ENCODE measurements around the gene MRPL41. TPM values are rescaled to one million over a fixed set of nuclear protein-coding genes. Genes with fewer than 3 reads are reported as not detected.
A peak's percentile ranks its signal among the peaks of the same experiment; 100 is the strongest.

MRPL41 gene
- polyA plus RNA-seq, 2 of the 4 experiments (the other 2 are of a cell fraction) = 19.7 to 54.4 TPM

- TF ChIP-seq REST (IDR thresholded peaks at IDR 0.05) = no peak
- no peak for TF ChIP-seq ATOH8 (CRISPR knock-in tag; IDR thresholded peaks at IDR 0.05; ENCODE audit: low read depth)
- TF ChIP-seq MAX (IDR thresholded peaks at IDR 0.05) = no peak
- TF ChIP-seq ZFP36 (IDR thresholded peaks at IDR 0.05; ENCODE audit: borderline replicate concordance, partially characterized antibody) = no peak
- no peak for TF ChIP-seq ZSCAN20 (CRISPR knock-in tag; IDR thresholded peaks at IDR 0.05)
- TF ChIP-seq ZC3H11A (IDR thresholded peaks at IDR 0.05) = no peak
- no peak for TF ChIP-seq MAZ (IDR thresholded peaks at IDR 0.05; ENCODE audit: borderline replicate concordance, low read depth, low read length)
- no peak for TF ChIP-seq CHD4 (IDR thresholded peaks at IDR 0.05; ENCODE audit: borderline replicate concordance)
- TF ChIP-seq BHLHE40 (IDR thresholded peaks at IDR 0.05; ENCODE audit: low read depth, low read length) = no peak
- no peak for TF ChIP-seq HEYL (CRISPR knock-in tag; IDR thresholded peaks at IDR 0.05)
- TF ChIP-seq ESRRA (IDR thresholded peaks at IDR 0.05; ENCODE audit: borderline replicate concordance, low read length) = no peak
- TF ChIP-seq KDM1A (IDR thresholded peaks at IDR 0.05; ENCODE audit: low read depth) = no peak
- no peak for TF ChIP-seq MAFK (IDR thresholded peaks at IDR 0.05; ENCODE audit: partially characterized antibody)
These were observed 3.5 kb downstream of the MRPL41 start (continued) for GRCh38 chr9:137555179-137555578.

- DNase-seq (ENCODE audit: low read depth in 1 of 2, low spot score in 1 of 2) (peak in 1 of 2 experiments; percentile 56), FAIRE-seq (no peak)
- CTCF ChIA-PET = interaction anchor here (1.9 kb wide), 1 partner anchor 11 kb away, joined by 6 read pairs; no protein-coding TSS in a partner anchor
These were observed 4.6 kb downstream of the MRPL41 start for GRCh38 chr9:137556069-137556838.

GRCh38 chr9:137558127-137558526 lies 6.4 kb downstream of the MRPL41 start:
- FAIRE-seq = no peak
- Histone ChIP-seq H3K4me3 (no peak overlapping the region), H3K9me3 (no peaks in the 10 kb centered on the region), H3K4me1 (peaks cover 3% of the 10 kb centered on the region; the same call in 2 of the 3 replicates), H3K4me2 (no peak overlapping the region), H3K27ac (no peak overlapping the region)
- ChIA-PET CTCF (interaction anchor here (0.6 to 3.2 kb wide), 10 partner anchors 13 to 280 kb away, joined by 3 to 11 read pairs (median 4); partner anchors contain the start of genes DPH7 and TOR4A), POLR2A (no interaction called here)
- DNase-seq (ENCODE audit: low read depth in 1 of 2, low spot score in 1 of 2) = no peak
- 92% methylated on average over 4 of the region's 4 CpGs for WGBS (ENCODE audit: missing lambda C conversion rate)
- no peak for TF ChIP-seq FOSL2 (IDR thresholded peaks at IDR 0.05)
- TF ChIP-seq FOSL2 (CRISPR knock-in tag; IDR thresholded peaks at IDR 0.05) = no peak
- ATAC-seq = no peak

More at GRCh38 chr9:137556069-137556838, 4.6 kb downstream of the MRPL41 start:
- Histone ChIP-seq H3K9me3 (no peaks in the 10 kb centered on the region), H3K4me3 (no peak overlapping the region), H3K4me2 (no peak overlapping the region), H3K4me1 (peaks cover 9% of the 10 kb centered on the region; the same call in 2 of the 3 replicates), H3K27ac (0 out of 6 replicates have a peak overlapping the region, but pooled peaks of 1 of the 2 experiments have one; percentile 23)
- no peak; a peak in 1 of 6 replicates for ATAC-seq
- POLR2A ChIA-PET = no interaction called here
- TF ChIP-seq ZSCAN20 (CRISPR knock-in tag; IDR thresholded peaks at IDR 0.05) (no peak), NPAS2 (CRISPR knock-in tag; IDR thresholded peaks at IDR 0.05; ENCODE audit: borderline replicate concordance) (no peak), CBX8 (IDR thresholded peaks at IDR 0.05) (no peak), PHF8 (IDR thresholded peaks at IDR 0.05; ENCODE audit: borderline replicate concordance, low read depth) (no peak), TFCP2L1 (CRISPR knock-in tag; IDR thresholded peaks at IDR 0.05) (no peak), CHD2 (IDR thresholded peaks at IDR 0.05; ENCODE audit: low read length, partially characterized antibody) (no peak), MAZ (IDR thresholded peaks at IDR 0.05; ENCODE audit: borderline replicate concordance, low read depth, low read length) (no peak), ZFP36 (IDR thresholded peaks at IDR 0.05; ENCODE audit: borderline replicate concordance, partially characterized antibody) (no peak)
- 89% methylated on average over 24 of the region's 24 CpGs for WGBS (ENCODE audit: missing lambda C conversion rate)
